HepG2 (cell line): ENCODE measurements around the gene COQ8B. TPM values are rescaled to one million over a fixed set of nuclear protein-coding genes. Genes with fewer than 3 reads are reported as not detected.

ENCODE experiments used
- ATF3 ChIP-seq: sonication (generic); formaldehyde crosslinking; IDR thresholded peaks from 2 replicates; pipeline ENCODE4 v1.4.0; 2020; ENCODE audit warnings: missing genetic modification reagents
- ATM ChIP-seq: fragments of 450-650 bp; IDR thresholded peaks from 2 replicates; pipeline ENCODE4 v1.7.1; 2017; ENCODE audit warnings: mild to moderate bottlenecking, borderline replicate concordance
- HINFP ChIP-seq: sonication (generic); formaldehyde crosslinking; IDR thresholded peaks from 2 replicates; pipeline ENCODE4 v1.4.0; 2020; ENCODE audit warnings: low read depth, mild to moderate bottlenecking, missing genetic modification reagents
- KLF11 ChIP-seq: IDR thresholded peaks from 2 replicates; pipeline ENCODE4 v1.6.1; 2016; ENCODE audit warnings: missing compliant biosample characterization
- MTA1 ChIP-seq: sonication (generic); formaldehyde crosslinking; IDR thresholded peaks from 2 replicates; pipeline ENCODE4 v1.4.0; 2020; ENCODE audit warnings: missing genetic modification reagents, mild to moderate bottlenecking, borderline replicate concordance
- NKX3-1 ChIP-seq: sonication (generic); formaldehyde crosslinking; IDR thresholded peaks from 2 replicates; pipeline ENCODE4 v1.5.0; 2020; ENCODE audit warnings: missing genetic modification reagents
- RARA ChIP-seq: IDR thresholded peaks from 2 replicates; pipeline ENCODE4 v1.6.1; 2016; ENCODE audit warnings: missing genetic modification reagents, missing compliant biosample characterization
- SP4 ChIP-seq: sonication (generic); formaldehyde crosslinking; IDR thresholded peaks from 2 replicates; pipeline ENCODE4 v1.8.1; 2023; ENCODE audit warnings: mild to moderate bottlenecking, missing genetic modification reagents
- ZFP41 ChIP-seq: sonication (generic); formaldehyde crosslinking; IDR thresholded peaks from 2 replicates; pipeline ENCODE4 v1.4.0; 2020; ENCODE audit warnings: mild to moderate bottlenecking, missing genetic modification reagents, borderline replicate concordance
- ZNF17 ChIP-seq: sonication (generic); formaldehyde crosslinking; IDR thresholded peaks from 2 replicates; pipeline ENCODE4 v1.5.0; 2020; ENCODE audit warnings: mild to moderate bottlenecking, missing genetic modification reagents
- ZNF230 ChIP-seq: sonication (generic); formaldehyde crosslinking; IDR thresholded peaks from 2 replicates; pipeline ENCODE4 v1.4.0; 2020; ENCODE audit warnings: mild to moderate bottlenecking, missing genetic modification reagents
- ZNF24 ChIP-seq: fragments of 450-650 bp; IDR thresholded peaks from 2 replicates; pipeline ENCODE4 v1.6.1; 2017; ENCODE audit warnings: antibody characterized with exemption, mild to moderate bottlenecking
- ZNF343 ChIP-seq: sonication (generic); formaldehyde crosslinking; IDR thresholded peaks from 2 replicates; pipeline ENCODE4 v1.4.0; 2020; ENCODE audit warnings: mild to moderate bottlenecking, missing genetic modification reagents
- ZNF446 ChIP-seq: sonication (generic); formaldehyde crosslinking; IDR thresholded peaks from 2 replicates; pipeline ENCODE4 v1.5.0; 2020; ENCODE audit warnings: mild to moderate bottlenecking, missing genetic modification reagents
- ZNF451 ChIP-seq: sonication (generic); formaldehyde crosslinking; IDR thresholded peaks from 2 replicates; pipeline ENCODE4 v1.5.0; 2020; ENCODE audit warnings: mild to moderate bottlenecking, missing genetic modification reagents
- ZNF501 ChIP-seq: sonication (generic); formaldehyde crosslinking; IDR thresholded peaks from 2 replicates; pipeline ENCODE4 v1.5.1; 2020; ENCODE audit warnings: mild to moderate bottlenecking, moderate library complexity, missing genetic modification reagents
- ZNF766 ChIP-seq: sonication (generic); formaldehyde crosslinking; IDR thresholded peaks from 2 replicates; pipeline ENCODE4 v1.5.0; 2020; ENCODE audit warnings: missing genetic modification reagents, borderline replicate concordance
- polyA plus RNA-seq, 8 experiments: library from polyadenylated mRNA; depleted of rRNA in 3 of 8; stranded (reverse) in 7 of 8; unstranded in 1 of 8; fragments of >200 nt; fragmentation: Illumina TruSeq in 4 of 8; extraction: Trizol in 4 of 8; gene quantifications; 2 replicates each; pipeline versions ENCODE4 v1.2.1 to v1.2.3, GENCODE V29; 2011 to 2016; ENCODE audit warnings: low read depth in 4 of 8, missing spikeins in 1 of 8, mixed read lengths in 1 of 8; ENCODE audit not compliant: insufficient read depth in 1 of 8
- total RNA-seq, 5 experiments: library from RNA; depleted of rRNA; stranded (reverse); fragments of >200 nt; fragmentation: Illumina TruSeq; extraction: Trizol; gene quantifications; 2 replicates each; pipeline ENCODE4 v1.2.3, GENCODE V29; 2016; ENCODE audit warnings: low read depth in 1 of 5
- TF ChIP-seq, protein P1 (sequence below): sonication (generic); formaldehyde crosslinking; IDR thresholded peaks from 2 replicates; pipeline ENCODE4 v1.5.0; 2020; ENCODE audit warnings: mild to moderate bottlenecking, missing genetic modification reagents, moderate library complexity
- TF ChIP-seq, protein P2 (sequence below): sonication (generic); formaldehyde crosslinking; conservative IDR thresholded peaks from 2 replicates; pipeline ENCODE4 v1.4.0; 2020; ENCODE audit warnings: missing genetic modification reagents
- TF ChIP-seq, protein P3 (sequence below): sonication (generic); formaldehyde crosslinking; IDR thresholded peaks from 2 replicates; pipeline ENCODE4 v1.5.1; 2020; ENCODE audit warnings: mild to moderate bottlenecking, missing genetic modification reagents, moderate library complexity

Gene COQ8B
- total and polyA plus RNA-seq, 2 of the 13 experiments (the other 11 are each of a cell fraction or from before 2014, with no cell fraction given) = 12.3 to 17.2 TPM

GRCh38 chr19:40754611-40755247, 38.0 kb upstream of the COQ8B start (continued):
- TF ChIP-seq, protein P1, sequence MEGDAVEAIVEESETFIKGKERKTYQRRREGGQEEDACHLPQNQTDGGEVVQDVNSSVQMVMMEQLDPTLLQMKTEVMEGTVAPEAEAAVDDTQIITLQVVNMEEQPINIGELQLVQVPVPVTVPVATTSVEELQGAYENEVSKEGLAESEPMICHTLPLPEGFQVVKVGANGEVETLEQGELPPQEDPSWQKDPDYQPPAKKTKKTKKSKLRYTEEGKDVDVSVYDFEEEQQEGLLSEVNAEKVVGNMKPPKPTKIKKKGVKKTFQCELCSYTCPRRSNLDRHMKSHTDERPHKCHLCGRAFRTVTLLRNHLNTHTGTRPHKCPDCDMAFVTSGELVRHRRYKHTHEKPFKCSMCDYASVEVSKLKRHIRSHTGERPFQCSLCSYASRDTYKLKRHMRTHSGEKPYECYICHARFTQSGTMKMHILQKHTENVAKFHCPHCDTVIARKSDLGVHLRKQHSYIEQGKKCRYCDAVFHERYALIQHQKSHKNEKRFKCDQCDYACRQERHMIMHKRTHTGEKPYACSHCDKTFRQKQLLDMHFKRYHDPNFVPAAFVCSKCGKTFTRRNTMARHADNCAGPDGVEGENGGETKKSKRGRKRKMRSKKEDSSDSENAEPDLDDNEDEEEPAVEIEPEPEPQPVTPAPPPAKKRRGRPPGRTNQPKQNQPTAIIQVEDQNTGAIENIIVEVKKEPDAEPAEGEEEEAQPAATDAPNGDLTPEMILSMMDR (CRISPR knock-in tag) = no peak
- 0 out of 2 replicates have a peak, but pooled peaks have one; percentile 39 for TF ChIP-seq HINFP (CRISPR knock-in tag)
- TF ChIP-seq ZNF24 = no peak
- TF ChIP-seq ATF3 = no peak
- TF ChIP-seq ZNF343 = peak; percentile 66; the same call in 1 of the 2 replicates
- no peak for TF ChIP-seq ATM
- no peak for TF ChIP-seq ZNF17 (CRISPR knock-in tag)
- TF ChIP-seq MTA1 (CRISPR knock-in tag) = 0 out of 2 replicates have a peak, but pooled peaks have one; percentile 46
- TF ChIP-seq RARA (CRISPR knock-in tag) = 0 out of 2 replicates have a peak, but pooled peaks have one; percentile 17
- no peak for TF ChIP-seq ZNF451 (CRISPR knock-in tag)
- no peak; the same call in 1 of the 2 replicates for TF ChIP-seq KLF11 (CRISPR knock-in tag)
- no peak for TF ChIP-seq ZFP41 (CRISPR knock-in tag)
- TF ChIP-seq ZNF446 (CRISPR knock-in tag) = no peak
- TF ChIP-seq ZNF230 (CRISPR knock-in tag) = 0 out of 2 replicates have a peak, but pooled peaks have one; percentile 53
- TF ChIP-seq NKX3-1 = no peak
- no peak for TF ChIP-seq SP4 (CRISPR knock-in tag)
- TF ChIP-seq, protein P2, sequence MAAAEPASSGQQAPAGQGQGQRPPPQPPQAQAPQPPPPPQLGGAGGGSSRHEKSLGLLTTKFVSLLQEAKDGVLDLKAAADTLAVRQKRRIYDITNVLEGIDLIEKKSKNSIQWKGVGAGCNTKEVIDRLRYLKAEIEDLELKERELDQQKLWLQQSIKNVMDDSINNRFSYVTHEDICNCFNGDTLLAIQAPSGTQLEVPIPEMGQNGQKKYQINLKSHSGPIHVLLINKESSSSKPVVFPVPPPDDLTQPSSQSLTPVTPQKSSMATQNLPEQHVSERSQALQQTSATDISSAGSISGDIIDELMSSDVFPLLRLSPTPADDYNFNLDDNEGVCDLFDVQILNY (CRISPR knock-in tag) = no peak
- TF ChIP-seq ZNF766 (CRISPR knock-in tag) = no peak
- TF ChIP-seq, protein P3, sequence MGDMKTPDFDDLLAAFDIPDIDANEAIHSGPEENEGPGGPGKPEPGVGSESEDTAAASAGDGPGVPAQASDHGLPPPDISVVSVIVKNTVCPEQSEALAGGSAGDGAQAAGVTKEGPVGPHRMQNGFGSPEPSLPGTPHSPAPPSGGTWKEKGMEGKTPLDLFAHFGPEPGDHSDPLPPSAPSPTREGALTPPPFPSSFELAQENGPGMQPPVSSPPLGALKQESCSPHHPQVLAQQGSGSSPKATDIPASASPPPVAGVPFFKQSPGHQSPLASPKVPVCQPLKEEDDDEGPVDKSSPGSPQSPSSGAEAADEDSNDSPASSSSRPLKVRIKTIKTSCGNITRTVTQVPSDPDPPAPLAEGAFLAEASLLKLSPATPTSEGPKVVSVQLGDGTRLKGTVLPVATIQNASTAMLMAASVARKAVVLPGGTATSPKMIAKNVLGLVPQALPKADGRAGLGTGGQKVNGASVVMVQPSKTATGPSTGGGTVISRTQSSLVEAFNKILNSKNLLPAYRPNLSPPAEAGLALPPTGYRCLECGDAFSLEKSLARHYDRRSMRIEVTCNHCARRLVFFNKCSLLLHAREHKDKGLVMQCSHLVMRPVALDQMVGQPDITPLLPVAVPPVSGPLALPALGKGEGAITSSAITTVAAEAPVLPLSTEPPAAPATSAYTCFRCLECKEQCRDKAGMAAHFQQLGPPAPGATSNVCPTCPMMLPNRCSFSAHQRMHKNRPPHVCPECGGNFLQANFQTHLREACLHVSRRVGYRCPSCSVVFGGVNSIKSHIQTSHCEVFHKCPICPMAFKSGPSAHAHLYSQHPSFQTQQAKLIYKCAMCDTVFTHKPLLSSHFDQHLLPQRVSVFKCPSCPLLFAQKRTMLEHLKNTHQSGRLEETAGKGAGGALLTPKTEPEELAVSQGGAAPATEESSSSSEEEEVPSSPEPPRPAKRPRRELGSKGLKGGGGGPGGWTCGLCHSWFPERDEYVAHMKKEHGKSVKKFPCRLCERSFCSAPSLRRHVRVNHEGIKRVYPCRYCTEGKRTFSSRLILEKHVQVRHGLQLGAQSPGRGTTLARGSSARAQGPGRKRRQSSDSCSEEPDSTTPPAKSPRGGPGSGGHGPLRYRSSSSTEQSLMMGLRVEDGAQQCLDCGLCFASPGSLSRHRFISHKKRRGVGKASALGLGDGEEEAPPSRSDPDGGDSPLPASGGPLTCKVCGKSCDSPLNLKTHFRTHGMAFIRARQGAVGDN (CRISPR knock-in tag) = peak; percentile 67
- no peak; the same call in 1 of the 2 replicates for TF ChIP-seq ZNF501 (CRISPR knock-in tag)
